Measurements from ENCODE around the gene TRIM9. TPM values are rescaled to one million over a fixed set of nuclear protein-coding genes. Genes with fewer than 3 reads are reported as not detected.

Gene TRIM9
- 0.13 and 0.16 TPM in 2 replicates for total RNA-seq

DNA sequence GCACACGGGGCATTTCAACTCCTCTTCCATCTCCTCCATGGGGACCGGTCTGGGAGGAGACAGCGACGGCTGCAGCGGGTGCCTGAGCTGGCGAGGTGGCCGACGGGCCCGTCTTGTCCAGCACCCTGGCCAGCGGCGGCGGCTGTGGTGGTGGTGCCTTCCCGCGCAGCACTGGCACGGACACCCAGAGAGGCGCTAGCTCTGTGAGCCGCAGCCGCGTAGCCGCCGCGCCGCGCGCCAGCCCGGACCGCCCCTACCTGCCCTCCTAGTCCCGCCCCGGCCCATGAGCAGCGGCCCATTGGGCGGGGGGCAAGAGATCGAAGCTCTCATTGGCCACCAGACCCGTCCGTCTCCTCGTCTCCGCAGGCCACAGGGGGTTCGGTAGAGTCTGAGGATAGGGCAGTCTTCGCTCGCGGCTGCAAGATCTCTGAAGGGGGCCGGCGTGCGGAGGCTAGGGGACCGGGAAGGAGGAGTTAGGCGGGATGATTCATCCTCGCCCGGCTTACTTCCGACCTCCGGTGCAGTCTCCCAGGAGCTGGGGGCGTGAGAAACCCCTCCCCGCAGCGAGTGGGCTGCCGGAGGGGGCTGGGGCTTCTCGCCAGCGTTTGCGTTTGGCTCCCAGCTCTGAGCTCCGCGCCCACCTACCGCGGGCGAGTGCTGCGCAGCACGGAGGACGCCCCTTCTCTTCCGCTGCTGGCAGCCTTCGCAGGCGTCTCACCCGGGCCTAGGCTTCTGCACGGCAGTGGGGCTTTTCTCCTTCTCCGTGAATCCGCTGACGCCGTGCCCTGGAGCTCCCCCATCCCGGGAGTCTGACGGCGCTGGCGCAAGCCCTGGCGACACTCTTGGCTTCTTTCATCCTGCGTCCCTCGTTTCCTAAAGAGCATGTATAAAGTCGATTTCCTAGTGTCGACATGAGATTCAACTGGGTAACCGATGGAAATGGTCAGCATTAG, at the start of gene TRIM9:
Gene TRIM9 (minus strand): TSS at position 205 of the 953 bp plus-strand sequence. CDS start 166 bp downstream, at position 39.

DNA sequence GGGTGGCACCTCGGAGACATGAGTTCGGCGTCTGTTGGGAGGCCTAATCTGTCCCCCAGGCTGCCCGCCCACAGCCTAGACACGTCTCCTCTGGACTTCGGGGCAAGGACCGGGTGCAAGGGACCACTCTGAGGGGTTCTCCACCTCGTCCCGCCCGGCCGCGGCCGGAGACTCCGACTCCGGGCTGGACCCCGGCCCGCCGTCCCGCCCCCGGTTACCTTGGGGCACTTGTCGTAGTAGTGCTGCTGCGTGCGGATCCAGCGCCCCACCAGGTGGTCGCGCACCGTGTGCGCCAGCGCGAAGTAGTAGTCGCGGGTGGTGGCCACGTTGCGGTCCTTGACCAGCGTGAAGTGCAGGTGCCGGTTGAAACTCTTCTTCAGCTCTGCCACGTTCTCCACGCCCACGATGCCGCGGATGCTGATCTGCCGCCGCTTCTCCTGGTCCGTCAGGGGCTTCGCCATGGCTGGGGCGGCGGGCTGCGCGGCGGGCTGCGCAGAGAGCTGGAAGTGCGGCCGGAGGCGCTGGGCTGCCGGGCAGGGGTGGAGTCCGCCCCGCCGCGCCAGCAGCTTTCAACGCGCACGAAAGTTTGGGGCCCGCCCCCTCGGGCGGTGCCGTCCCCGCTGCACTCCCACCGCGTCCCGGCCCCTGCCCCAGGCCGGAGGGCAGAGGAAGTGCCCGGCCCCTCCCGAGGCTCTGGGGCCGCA, 150.8 kb downstream of the TRIM9 start, which contains the start of gene PYGL:
Gene PYGL (minus strand): TSS at position 541 of the 704 bp plus-strand sequence. CDS start 80 bp downstream, at position 461.

Other genes starting within 250 kb of the TRIM9 start
- gene ABHD12B, start 223.1 kb downstream of the TRIM9 start, total RNA-seq: 0.51 TPM in 1 of 2 replicates, not detected in the other
- 59.1 and 74.3 TPM in 2 replicates for gene PYGL, start 150.6 kb downstream of the TRIM9 start, total RNA-seq
- 13.6 and 27.4 TPM in 2 replicates for gene TMX1, start 145.1 kb upstream of the TRIM9 start, total RNA-seq

All from mesangial cell (primary cell).